ENCODE data around the gene VAV3. TPM values are rescaled to one million over a fixed set of nuclear protein-coding genes. Genes with fewer than 3 reads are reported as not detected.

Gene VAV3
- total RNA-seq, 1 donor from 2014 or later, result 1.8 TPM

DNA sequence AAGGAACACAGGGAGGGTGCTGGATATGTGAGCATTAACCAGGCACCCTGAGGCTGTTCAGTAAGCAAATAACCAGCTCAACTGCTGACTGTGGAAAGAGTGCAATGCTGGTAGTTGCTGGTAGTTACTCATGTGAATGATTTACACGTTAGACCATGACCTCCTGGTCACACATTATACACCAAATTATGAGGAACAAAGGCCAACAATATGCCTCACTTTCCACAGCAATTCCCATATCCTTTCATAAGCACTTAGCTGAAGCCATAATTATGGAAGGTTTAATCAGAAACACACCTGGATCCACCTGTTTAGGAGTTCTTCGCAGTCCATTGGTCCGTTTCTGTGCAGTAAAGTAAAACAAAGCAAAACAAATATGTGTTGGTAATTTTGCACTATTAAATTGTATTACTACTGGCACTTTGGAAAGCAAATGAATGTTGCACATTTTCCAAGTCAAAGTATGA, 281.8 kb downstream of the VAV3 start:
- Mint-ChIP-seq H3K4me1 (ENCODE audit: low read depth) (peaks cover 16% of the 10 kb centered on the region), H3K36me3 (ENCODE audit: insufficient read depth) (no peaks in the 10 kb centered on the region), H3K9me3 (ENCODE audit: low read depth) (peaks cover 3% of the 10 kb centered on the region), H3K27ac (no peak overlapping the region), H3K4me3 (ENCODE audit: low read depth) (no peak overlapping the region), H3K27me3 (no peaks in the 10 kb centered on the region)
- TF ChIP-seq, protein P1, sequence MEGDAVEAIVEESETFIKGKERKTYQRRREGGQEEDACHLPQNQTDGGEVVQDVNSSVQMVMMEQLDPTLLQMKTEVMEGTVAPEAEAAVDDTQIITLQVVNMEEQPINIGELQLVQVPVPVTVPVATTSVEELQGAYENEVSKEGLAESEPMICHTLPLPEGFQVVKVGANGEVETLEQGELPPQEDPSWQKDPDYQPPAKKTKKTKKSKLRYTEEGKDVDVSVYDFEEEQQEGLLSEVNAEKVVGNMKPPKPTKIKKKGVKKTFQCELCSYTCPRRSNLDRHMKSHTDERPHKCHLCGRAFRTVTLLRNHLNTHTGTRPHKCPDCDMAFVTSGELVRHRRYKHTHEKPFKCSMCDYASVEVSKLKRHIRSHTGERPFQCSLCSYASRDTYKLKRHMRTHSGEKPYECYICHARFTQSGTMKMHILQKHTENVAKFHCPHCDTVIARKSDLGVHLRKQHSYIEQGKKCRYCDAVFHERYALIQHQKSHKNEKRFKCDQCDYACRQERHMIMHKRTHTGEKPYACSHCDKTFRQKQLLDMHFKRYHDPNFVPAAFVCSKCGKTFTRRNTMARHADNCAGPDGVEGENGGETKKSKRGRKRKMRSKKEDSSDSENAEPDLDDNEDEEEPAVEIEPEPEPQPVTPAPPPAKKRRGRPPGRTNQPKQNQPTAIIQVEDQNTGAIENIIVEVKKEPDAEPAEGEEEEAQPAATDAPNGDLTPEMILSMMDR (IDR thresholded peaks at IDR 0.05; ENCODE audit: unreplicated experiment), result no peak
- DNase-seq (ENCODE audit: low spot score, unreplicated experiment), result no peak

- Mint-ChIP-seq H3K36me3 (ENCODE audit: insufficient read depth) (no peaks in the 10 kb centered on the region), H3K27me3 (no peaks in the 10 kb centered on the region), H3K4me3 (ENCODE audit: low read depth) (no peak overlapping the region), H3K27ac (no peak overlapping the region), H3K4me1 (ENCODE audit: low read depth) (peaks cover 19% of the 10 kb centered on the region), H3K9me3 (ENCODE audit: low read depth) (peaks cover 3% of the 10 kb centered on the region)
- TF ChIP-seq, protein P1 (IDR thresholded peaks at IDR 0.05; ENCODE audit: unreplicated experiment), result no peak
- no peak for DNase-seq (ENCODE audit: low spot score, unreplicated experiment)
These were observed 282.5 kb downstream of the VAV3 start for GRCh38 chr1:107682467-107682866.

DNA sequence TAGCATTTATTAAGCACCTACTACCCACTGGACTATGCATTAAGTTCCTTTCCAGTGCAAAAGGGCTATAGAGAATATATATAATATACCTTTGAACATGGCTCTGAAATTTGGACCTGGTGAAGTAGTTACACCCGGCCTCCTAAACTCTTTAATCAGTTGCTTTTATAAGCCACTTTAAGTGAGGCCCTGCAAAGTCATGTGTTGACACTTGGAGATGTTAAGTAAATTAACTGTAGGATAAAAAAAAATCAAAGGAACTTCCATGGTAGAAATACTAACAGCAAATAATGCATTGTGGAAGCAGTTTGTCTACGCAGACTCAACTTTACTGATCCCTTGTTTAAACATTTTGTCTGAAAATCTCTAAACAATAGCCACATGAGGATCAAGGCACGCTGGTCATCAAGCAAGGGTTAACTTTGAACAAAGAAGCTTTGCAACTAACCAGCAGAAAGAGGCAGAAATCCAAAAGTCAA, 283.9 kb downstream of the VAV3 start:
- TF ChIP-seq, protein P1 (IDR thresholded peaks at IDR 0.05; ENCODE audit: unreplicated experiment), result no peak
- DNase-seq (ENCODE audit: low spot score, unreplicated experiment), result no peak
- Mint-ChIP-seq H3K27ac (no peak overlapping the region), H3K4me1 (ENCODE audit: low read depth) (peaks cover 19% of the 10 kb centered on the region), H3K27me3 (no peaks in the 10 kb centered on the region), H3K4me3 (ENCODE audit: low read depth) (no peak overlapping the region), H3K9me3 (ENCODE audit: low read depth) (peaks cover 3% of the 10 kb centered on the region), H3K36me3 (ENCODE audit: insufficient read depth) (no peaks in the 10 kb centered on the region)

GRCh38 chr1:107680579-107680985, 284.4 kb downstream of the VAV3 start:
- H3K27me3 Mint-ChIP-seq, result no peaks in the 10 kb centered on the region
- H3K4me1 Mint-ChIP-seq (ENCODE audit: low read depth), result peaks cover 19% of the 10 kb centered on the region
- no peak overlapping the region for H3K4me3 Mint-ChIP-seq (ENCODE audit: low read depth)
- H3K36me3 Mint-ChIP-seq (ENCODE audit: insufficient read depth), result no peaks in the 10 kb centered on the region
- TF ChIP-seq, protein P1 (IDR thresholded peaks at IDR 0.05; ENCODE audit: unreplicated experiment), result no peak
- no peak for DNase-seq (ENCODE audit: low spot score, unreplicated experiment)
- no peak overlapping the region for H3K27ac Mint-ChIP-seq
- peaks cover 3% of the 10 kb centered on the region for H3K9me3 Mint-ChIP-seq (ENCODE audit: low read depth)

DNA sequence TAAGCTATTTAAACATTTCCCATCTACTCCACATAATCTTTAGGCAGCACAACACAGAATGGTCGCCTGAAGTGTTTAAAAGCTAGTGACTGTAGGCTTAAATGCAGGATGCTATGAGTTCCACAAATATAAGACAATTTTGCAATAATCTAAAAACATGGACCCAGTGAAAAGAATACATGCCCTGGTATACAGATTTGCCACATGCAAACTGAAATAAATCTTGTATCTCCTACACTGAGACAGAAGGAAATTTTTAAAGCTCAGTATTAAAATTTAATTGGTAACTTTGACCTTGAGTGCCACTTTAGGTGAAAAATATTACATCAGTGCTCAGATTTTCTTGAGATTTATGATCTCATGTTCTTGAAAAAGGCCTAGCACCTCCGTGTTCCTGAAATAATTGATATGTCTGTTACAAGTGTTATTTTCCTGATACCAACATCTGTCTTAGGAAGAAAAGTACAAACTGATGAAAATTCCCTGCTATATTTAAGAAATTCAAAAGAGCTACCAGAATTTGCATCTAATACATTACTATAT, 285.5 kb downstream of the VAV3 start:
- H3K4me3 Mint-ChIP-seq (ENCODE audit: low read depth), result no peak overlapping the region
- TF ChIP-seq, protein P1 (IDR thresholded peaks at IDR 0.05; ENCODE audit: unreplicated experiment), result no peak
- H3K36me3 Mint-ChIP-seq (ENCODE audit: insufficient read depth), result no peaks in the 10 kb centered on the region
- no peaks in the 10 kb centered on the region for H3K27me3 Mint-ChIP-seq
- H3K27ac Mint-ChIP-seq, result no peak overlapping the region
- DNase-seq (ENCODE audit: low spot score, unreplicated experiment), result no peak
- H3K9me3 Mint-ChIP-seq (ENCODE audit: low read depth), result peaks cover 10% of the 10 kb centered on the region
- H3K4me1 Mint-ChIP-seq (ENCODE audit: low read depth), result peaks cover 19% of the 10 kb centered on the region

Data from progenitor cell of endocrine pancreas (in vitro differentiated cells).